Testis (tissue), 3 donors: ENCODE results near the gene ZNF275. TPM values are rescaled to one million over a fixed set of nuclear protein-coding genes. Genes with fewer than 3 reads are reported as not detected.

Source experiments
- DNase-seq: peaks from one replicate; pipeline ENCODE4 v3.0.0-alpha.2; 2019
- H3K27ac ChIP-seq, 2 donors: fragments of 200-600 bp; sonication (generic); one replicate each; pipeline ENCODE4 v1.5.1; 2019
- H3K27me3 ChIP-seq: fragments of 200-600 bp; sonication (generic); one replicate; pipeline ENCODE4 v1.5.1; 2019
- H3K36me3 ChIP-seq: fragments of 200-600 bp; sonication (generic); one replicate; pipeline ENCODE4 v1.5.1; 2017; ENCODE audit warnings: low read depth; ENCODE audit errors: missing control alignments
- H3K4me1 ChIP-seq: fragments of 200-600 bp; sonication (generic); one replicate; pipeline ENCODE4 v1.5.1; 2019
- H3K4me3 ChIP-seq, 2 donors: fragments of 200-600 bp; sonication (generic); one replicate each; pipeline ENCODE4 v1.5.1; 2017 to 2019
- H3K9me3 ChIP-seq: fragments of 200-600 bp; sonication (generic); one replicate; pipeline ENCODE4 v1.5.1; 2017
- CTCF ChIP-seq, 3 experiments: fragments of 450-650 bp in 2 of 3; fragments of 200-600 bp in 1 of 3; sonication (generic) in 1 of 3; IDR thresholded peaks; one replicate each; pipeline ENCODE4 v1.5.1; 2016 to 2019; ENCODE audit warnings: antibody characterized with exemption in 3 of 3, mild to moderate bottlenecking in 2 of 3, moderate library complexity in 1 of 3
- POLR2A ChIP-seq: fragments of 450-650 bp; IDR thresholded peaks from one replicate; pipeline ENCODE4 v1.6.1; 2017; ENCODE audit warnings: antibody characterized with exemption, mild to moderate bottlenecking, moderate library complexity
- WGBS, 2 donors: methylation state at CpG; one replicate each; pipeline ENCODE4 v1.1.5; 2018; 5-methylcytosine and 5-hydroxymethylcytosine counted together
- intact Hi-C: fragments of 100-400 bp; cut with DNase I; formaldehyde crosslinking; loops from one replicate; pipeline ENCODE4 v1.15.1; 2023; ENCODE audit warnings: low total_unique reads
- polyA plus RNA-seq: library from polyadenylated mRNA; stranded (reverse); fragments of 350-450 nt; fragmentation: Illumina TruSeq; extraction: RNeasy Lipid Tissue Mini Kit (QIAGEN cat#74804); gene quantifications from one replicate; pipeline ENCODE4 v1.2.3, GENCODE V29; 2014; ENCODE audit warnings: low read depth, low replicate concordance; ENCODE audit not compliant: insufficient read depth
- small RNA-seq, 2 donors: library from RNA; depleted of rRNA; stranded (forward); fragments of <200 nt; gene quantifications; one replicate each; pipeline ENCODE3, GENCODE V24; 2016
- total RNA-seq, 2 donors: library from RNA; depleted of rRNA; stranded (reverse); fragments of >200 nt; gene quantifications; one replicate each; pipeline ENCODE4 v1.2.3, GENCODE V29; 2016

Gene ZNF275
- total and polyA plus RNA-seq, 3 donors from 2014 or later: 28.7 to 65.0 (median 58.4) TPM

GRCh38 chrX:153400146-153401132, 66.5 kb downstream of the ZNF275 start:
- H3K4me1 ChIP-seq: no peaks in the 10 kb centered on the region
- H3K27me3 ChIP-seq: no peaks in the 10 kb centered on the region
- no peak overlapping the region for H3K4me3 ChIP-seq
- 71 to 82% methylated on average over 23 to 52 of the region's 60 CpGs for WGBS, 2 donors
- DNase-seq: peak; percentile 46
- intact Hi-C loops: no loop called here
- H3K27ac ChIP-seq: no peak overlapping the region
- H3K9me3 ChIP-seq: no peaks in the 10 kb centered on the region
- no peak for TF ChIP-seq POLR2A
- TF ChIP-seq CTCF (IDR thresholded peaks at IDR 0.05): peak in 2 of 3 experiments; percentile 21 to 25
- H3K36me3 ChIP-seq: no peaks in the 10 kb centered on the region

GRCh38 chrX:153401133-153401764, 67.3 kb downstream of the ZNF275 start, which contains the start of gene PNMA6E:
Gene PNMA6E (minus strand): TSS chrX:153401350. CDS start chrX:153398849, 2,501 bp downstream.
- no peaks in the 10 kb centered on the region for H3K9me3 ChIP-seq
- WGBS, 2 donors: 68 to 74% methylated on average over 14 to 24 of the region's 29 CpGs
- no peaks in the 10 kb centered on the region for H3K4me1 ChIP-seq
- no peak within 1 kb of the TSS for H3K4me3 ChIP-seq
- intact Hi-C loops: no loop called here
- no peak for DNase-seq
- TF ChIP-seq CTCF (IDR thresholded peaks at IDR 0.05) (no peak), POLR2A (no peak)
- H3K27ac ChIP-seq: no peak within 1 kb of the TSS
- no peaks in the 10 kb centered on the region for H3K27me3 ChIP-seq
- H3K36me3 ChIP-seq: no peaks in the 10 kb centered on the region

Small RNA genes lying within 50 kb of the gene (small RNA-seq; reads per million reads assigned to genes)
- 0 reads per million in 2 donors for gene AC152007.1

Other genes starting within 250 kb of the ZNF275 start
- 1 to 10 TPM; 8.3 to 8.9 TPM for gene MAGEA1, start 154.9 kb upstream of the ZNF275 start, total RNA-seq
- gene MAGEA1, start 154.9 kb upstream of the ZNF275 start, polyA plus RNA-seq: 8.5 TPM
- 1 to 10 TPM in 1 of 2 donors, under 1 TPM in 1; 0.79 to 1.2 TPM for gene PNMA6F, start 12.4 kb upstream of the ZNF275 start, total RNA-seq
- gene PNMA6F, start 12.4 kb upstream of the ZNF275 start, polyA plus RNA-seq: 0.84 TPM
- 10 to 100 TPM in 1 of 2 donors, 1 to 10 TPM in 1; 9.7 to 24.2 TPM for gene PNMA6E, start 67.2 kb downstream of the ZNF275 start, total RNA-seq
- gene PNMA6E, start 67.2 kb downstream of the ZNF275 start, polyA plus RNA-seq: 13.3 TPM
- 1 to 10 TPM; 2.2 to 3.4 TPM for gene ZFP92, start 77.3 kb downstream of the ZNF275 start, total RNA-seq
- 2.1 TPM for gene ZFP92, start 77.3 kb downstream of the ZNF275 start, polyA plus RNA-seq
- 1 to 10 TPM; 4.0 to 7.5 TPM for gene TREX2, start 111.9 kb downstream of the ZNF275 start, total RNA-seq
- 0.51 TPM for gene TREX2, start 111.9 kb downstream of the ZNF275 start, polyA plus RNA-seq
- 10 to 100 TPM; 34.0 to 35.2 TPM for gene HAUS7, start 136.4 kb downstream of the ZNF275 start, total RNA-seq
- 18.0 TPM for gene HAUS7, start 136.4 kb downstream of the ZNF275 start, polyA plus RNA-seq
- 10 to 100 TPM; 42.3 to 76.5 TPM for gene BGN, start 160.8 kb downstream of the ZNF275 start, total RNA-seq
- 174 TPM for gene BGN, start 160.8 kb downstream of the ZNF275 start, polyA plus RNA-seq
- 1 to 10 TPM in 1 of 2 donors, under 1 TPM in 1; 0.16 to 1.2 TPM for gene ATP2B3, start 183.5 kb downstream of the ZNF275 start, total RNA-seq
- 0.73 TPM for gene ATP2B3, start 183.5 kb downstream of the ZNF275 start, polyA plus RNA-seq